Activated CD8-positive, alpha-beta T cell treated with anti-CD3 and anti-CD28 coated beads for 36 hours (primary cell): ENCODE data around the gene ACACA. TPM values are rescaled to one million over a fixed set of nuclear protein-coding genes. Genes with fewer than 3 reads are reported as not detected.
A peak's percentile ranks its signal among the peaks of the same experiment; 100 is the strongest.
"Not testable (repeated sequence)": the region's sequence is repeated elsewhere in the genome, so short reads cannot be mapped to it uniquely, and the experiment has no call there.

ENCODE experiments used
- ATAC-seq: fragments of 200-7000 bp; cut with Tn5 transposase; one replicate; pipeline ENCODE4 v1.10.0; 2021; ENCODE audit warnings: mild to moderate bottlenecking, moderate library complexity
- CTCF ChIA-PET: fragments of 350-600 bp; sonication (Branson Sonifier 250); formaldehyde crosslinking; loops from one replicate; lab custom pipeline; 2021; ENCODE audit warnings: antibody characterized with exemption; lab: Charles Lee
- POLR2A ChIA-PET: fragments of 350-600 bp; sonication (Branson Sonifier 250); formaldehyde crosslinking; loops from one replicate; lab custom pipeline; 2021; ENCODE audit warnings: antibody characterized with exemption; lab: Charles Lee
- DNase-seq: peaks from one replicate; pipeline ENCODE4 v3.0.0-alpha.2; 2020
- H3K27ac Mint-ChIP-seq: one replicate; pipeline ENCODE4 v1.8.0; 2021; ENCODE audit warnings: mild to moderate bottlenecking, mixed read lengths
- H3K27me3 Mint-ChIP-seq: one replicate; pipeline ENCODE4 v1.8.0; 2021; ENCODE audit warnings: mixed read lengths
- H3K36me3 Mint-ChIP-seq: one replicate; pipeline ENCODE4 v1.8.0; 2021; ENCODE audit warnings: low read depth, mixed read lengths
- H3K4me1 Mint-ChIP-seq: one replicate; pipeline ENCODE4 v1.8.0; 2021; ENCODE audit warnings: low read depth, mixed read lengths
- H3K4me3 Mint-ChIP-seq: one replicate; pipeline ENCODE4 v1.8.0; 2021; ENCODE audit warnings: mild to moderate bottlenecking, moderate library complexity, mixed read lengths
- H3K9me3 Mint-ChIP-seq: one replicate; pipeline ENCODE4 v1.8.0; 2021; ENCODE audit warnings: mixed read lengths
- intact Hi-C: fragments of 100-400 bp; cut with micrococcal nuclease; formaldehyde crosslinking; loops from one replicate; pipeline ENCODE4 v1.10.0; 2022
- total RNA-seq, 2 experiments: library from RNA; stranded (reverse); gene quantifications; one replicate each; pipeline ENCODE4 v1.2.3, GENCODE V29; 2021
- TF ChIP-seq, protein P1 (sequence below): fragments of 200-600 bp; IDR thresholded peaks from one replicate; pipeline ENCODE4 v1.8.0; 2022; ENCODE audit warnings: antibody characterized with exemption, mild to moderate bottlenecking

ACACA gene
- total RNA-seq, 2 experiments from 2014 or later, result 66.0 to 68.2 TPM

DNA sequence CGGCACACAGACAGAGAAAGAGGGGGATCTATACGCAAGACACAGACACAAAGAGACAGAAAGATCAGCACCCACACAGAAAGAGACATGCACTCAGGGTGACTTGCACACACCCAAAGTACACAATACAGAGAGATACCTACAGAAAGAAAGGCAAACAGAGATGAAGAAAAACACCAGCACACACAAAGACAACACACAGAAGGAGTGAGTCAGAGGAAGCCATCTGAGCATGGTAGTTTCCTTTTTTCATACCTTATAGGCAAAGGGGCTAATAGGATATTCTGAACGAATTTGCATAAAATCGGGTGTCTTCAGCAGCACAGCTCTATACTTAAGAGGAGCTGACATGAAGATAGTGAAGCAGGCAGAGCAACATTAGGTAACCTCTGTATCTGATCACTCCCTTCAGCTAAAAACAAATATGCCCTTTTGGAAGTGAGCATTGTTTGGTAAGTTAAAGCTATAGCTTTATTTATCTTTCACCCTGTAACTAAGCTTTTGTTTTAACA is 259.3 kb downstream of the ACACA start:
- no peaks in the 10 kb centered on the region for H3K9me3 Mint-ChIP-seq
- no peak overlapping the region for H3K27ac Mint-ChIP-seq
- no peaks in the 10 kb centered on the region for H3K27me3 Mint-ChIP-seq
- ChIA-PET POLR2A (no interaction called here), CTCF (no interaction called here)
- peaks cover 40% of the 10 kb centered on the region for H3K36me3 Mint-ChIP-seq
- peak; percentile 64 for ATAC-seq
- intact Hi-C loops, result no loop called here
- no peak overlapping the region for H3K4me3 Mint-ChIP-seq
- H3K4me1 Mint-ChIP-seq, result peaks cover 7% of the 10 kb centered on the region
- TF ChIP-seq, protein P1, sequence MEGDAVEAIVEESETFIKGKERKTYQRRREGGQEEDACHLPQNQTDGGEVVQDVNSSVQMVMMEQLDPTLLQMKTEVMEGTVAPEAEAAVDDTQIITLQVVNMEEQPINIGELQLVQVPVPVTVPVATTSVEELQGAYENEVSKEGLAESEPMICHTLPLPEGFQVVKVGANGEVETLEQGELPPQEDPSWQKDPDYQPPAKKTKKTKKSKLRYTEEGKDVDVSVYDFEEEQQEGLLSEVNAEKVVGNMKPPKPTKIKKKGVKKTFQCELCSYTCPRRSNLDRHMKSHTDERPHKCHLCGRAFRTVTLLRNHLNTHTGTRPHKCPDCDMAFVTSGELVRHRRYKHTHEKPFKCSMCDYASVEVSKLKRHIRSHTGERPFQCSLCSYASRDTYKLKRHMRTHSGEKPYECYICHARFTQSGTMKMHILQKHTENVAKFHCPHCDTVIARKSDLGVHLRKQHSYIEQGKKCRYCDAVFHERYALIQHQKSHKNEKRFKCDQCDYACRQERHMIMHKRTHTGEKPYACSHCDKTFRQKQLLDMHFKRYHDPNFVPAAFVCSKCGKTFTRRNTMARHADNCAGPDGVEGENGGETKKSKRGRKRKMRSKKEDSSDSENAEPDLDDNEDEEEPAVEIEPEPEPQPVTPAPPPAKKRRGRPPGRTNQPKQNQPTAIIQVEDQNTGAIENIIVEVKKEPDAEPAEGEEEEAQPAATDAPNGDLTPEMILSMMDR, result no peak
- no peak for DNase-seq

DNA sequence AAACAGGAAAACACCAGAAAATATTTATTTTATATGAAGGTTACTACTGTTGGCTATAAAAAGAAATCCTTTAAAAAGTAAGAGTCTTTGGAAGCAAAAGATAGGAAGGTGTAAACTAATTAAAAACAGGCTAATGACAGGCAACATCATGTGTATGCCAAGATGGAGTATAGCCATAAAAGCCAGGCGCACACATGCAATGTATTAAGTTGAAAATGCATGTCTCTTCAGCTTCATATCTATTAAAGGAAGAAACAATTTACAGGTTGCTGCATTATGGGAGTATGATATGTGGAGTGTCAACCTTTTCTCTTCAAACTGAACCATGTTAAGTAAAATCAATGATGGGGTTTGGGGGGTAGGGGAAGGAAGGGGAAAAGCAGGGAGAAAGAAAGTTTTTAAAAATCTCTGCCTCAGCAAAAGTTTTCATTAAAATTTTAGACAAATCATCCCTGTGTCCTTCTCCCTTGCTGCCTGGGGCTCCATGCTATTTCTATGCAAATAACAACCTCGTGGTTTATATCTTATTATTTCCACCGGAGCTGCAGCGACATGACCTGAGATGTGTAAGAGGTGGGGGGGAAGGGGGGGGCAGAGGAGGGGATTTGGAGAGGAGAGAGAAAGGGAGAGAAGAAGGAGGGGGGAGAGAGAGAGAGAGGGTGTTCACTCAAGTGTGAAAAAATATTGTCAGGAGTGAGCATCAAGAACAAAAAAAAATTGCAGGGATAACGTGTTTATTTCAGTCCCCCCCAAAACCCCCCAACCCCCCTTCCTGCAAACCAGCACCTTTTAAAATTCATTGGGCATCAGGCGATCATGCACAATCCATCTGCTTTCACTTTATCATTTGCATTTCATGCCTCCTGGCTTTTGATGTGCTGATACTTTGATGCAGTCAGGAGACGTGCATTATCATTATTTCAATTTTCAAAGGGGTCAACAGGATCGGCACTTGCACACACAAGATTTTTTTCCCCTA is 260.3 kb downstream of the ACACA start:
- Mint-ChIP-seq H3K27me3 (no peaks in the 10 kb centered on the region), H3K27ac (no peak overlapping the region), H3K36me3 (peaks cover 40% of the 10 kb centered on the region), H3K9me3 (no peaks in the 10 kb centered on the region), H3K4me3 (no peak overlapping the region), H3K4me1 (peaks cover 7% of the 10 kb centered on the region)
- CTCF ChIA-PET, result no interaction called here
- DNase-seq, result no peak
- no peak for ATAC-seq
- TF ChIP-seq, protein P1, result no peak
- intact Hi-C loops, result no loop called here
- POLR2A ChIA-PET, result interaction anchor here (0.8 to 1.1 kb wide), 2 partner anchors 14 to 29 kb away, joined by 3 read pairs; no protein-coding TSS in a partner anchor

DNA sequence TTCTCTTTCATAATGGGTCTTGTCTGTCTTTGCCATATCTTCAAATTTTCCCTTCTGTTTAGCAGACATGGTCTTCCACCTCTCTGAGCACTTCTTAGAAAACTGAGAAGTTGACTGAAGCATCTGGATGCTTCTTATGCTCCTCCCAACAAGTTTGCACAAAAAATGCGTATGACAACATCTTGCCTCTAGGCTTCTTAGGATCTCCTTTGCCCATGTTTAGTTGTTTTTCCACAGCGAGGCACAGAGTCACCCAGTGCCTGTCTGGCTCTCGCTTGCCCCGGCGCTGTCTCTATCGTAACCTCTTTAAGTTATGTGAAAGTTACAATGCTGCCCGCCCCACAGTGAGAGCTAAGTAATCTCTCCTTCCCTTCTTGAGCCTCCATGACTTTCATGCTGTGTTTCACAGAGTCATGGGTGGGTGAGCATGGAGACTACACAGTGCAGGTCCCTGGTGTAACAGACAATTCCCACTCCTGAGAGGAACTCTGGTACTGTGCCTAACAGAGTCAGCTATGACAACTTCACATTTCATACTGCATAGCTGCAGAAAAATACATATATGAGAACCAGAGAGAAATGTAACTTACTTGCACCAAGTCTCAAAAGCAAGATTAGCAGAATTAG is 262.4 kb downstream of the ACACA start:
- POLR2A ChIA-PET, result no interaction called here
- Mint-ChIP-seq H3K9me3 (no peaks in the 10 kb centered on the region), H3K36me3 (peaks cover 33% of the 10 kb centered on the region), H3K27me3 (no peaks in the 10 kb centered on the region), H3K4me1 (peaks cover 7% of the 10 kb centered on the region), H3K27ac (no peak overlapping the region), H3K4me3 (no peak overlapping the region)
- TF ChIP-seq, protein P1, result no peak
- CTCF ChIA-PET, result interaction anchor here (1.2 kb wide), 1 partner anchor 27 kb away, joined by 3 read pairs; no protein-coding TSS in a partner anchor
- intact Hi-C loops, result no loop called here
- no peak for ATAC-seq
- no peak for DNase-seq

DNA sequence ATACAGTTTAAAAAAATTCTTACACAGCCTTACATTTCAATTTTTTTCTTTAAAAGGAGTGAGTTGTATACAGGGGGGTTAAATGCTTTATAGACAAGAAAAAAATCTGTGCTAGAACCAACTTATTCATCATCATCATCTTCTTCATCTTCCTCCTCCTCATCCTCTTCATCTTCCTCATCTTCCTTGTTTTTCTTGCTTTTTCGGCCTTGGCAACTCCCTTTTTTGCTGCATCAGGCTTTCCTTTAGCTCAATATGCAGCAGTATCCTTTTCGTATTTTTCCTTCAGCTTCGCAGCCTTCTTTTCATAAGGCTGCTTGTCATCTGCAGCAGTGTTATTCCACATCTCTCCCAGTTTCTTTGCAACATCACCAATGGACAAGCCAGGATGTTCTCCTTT is 263.1 kb downstream of the ACACA start:
- H3K9me3 Mint-ChIP-seq, H3K27me3 Mint-ChIP-seq, DNase-seq, H3K4me1 Mint-ChIP-seq, H3K27ac Mint-ChIP-seq, H3K4me3 Mint-ChIP-seq, intact Hi-C loops, POLR2A ChIA-PET, ATAC-seq: not testable (repeated sequence)
- peaks cover 30% of the 10 kb centered on the region for H3K36me3 Mint-ChIP-seq
- CTCF ChIA-PET, result interaction anchor here (1.2 kb wide), 1 partner anchor 27 kb away, joined by 3 read pairs; no protein-coding TSS in a partner anchor

DNA sequence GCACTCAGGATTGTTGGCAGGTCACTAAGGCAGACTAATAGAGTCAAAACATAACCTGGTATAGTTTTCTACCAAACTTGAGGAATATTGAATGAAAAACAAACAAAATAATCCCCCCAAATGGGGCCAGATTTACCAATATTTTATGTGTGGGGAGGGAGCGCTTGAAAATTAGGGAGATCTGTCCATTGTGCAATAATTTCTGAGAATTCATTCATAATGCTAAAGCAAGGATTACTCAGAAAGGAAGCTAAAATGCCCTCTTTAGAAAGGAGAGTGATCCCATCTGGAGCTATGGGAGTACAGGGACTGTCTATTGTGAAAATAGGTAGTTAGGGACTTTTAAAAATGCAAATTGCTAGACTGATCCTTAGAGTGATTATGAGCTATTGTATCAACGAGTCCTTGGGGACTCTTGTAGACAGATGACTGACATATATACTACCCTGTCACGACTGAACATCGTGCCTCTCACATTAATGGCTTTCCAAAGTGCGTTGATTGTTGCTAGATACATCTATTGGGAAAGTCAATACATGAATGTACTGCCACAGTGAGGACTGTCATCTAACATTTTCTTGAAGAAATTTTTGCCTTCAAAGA is 264.2 kb downstream of the ACACA start:
- Mint-ChIP-seq H3K27ac (no peak overlapping the region), H3K36me3 (peaks cover 32% of the 10 kb centered on the region), H3K4me1 (peaks cover 7% of the 10 kb centered on the region), H3K4me3 (no peak overlapping the region), H3K9me3 (no peaks in the 10 kb centered on the region), H3K27me3 (no peaks in the 10 kb centered on the region)
- POLR2A ChIA-PET, result no interaction called here
- TF ChIP-seq, protein P1, result no peak
- no peak for DNase-seq
- ATAC-seq, result no peak
- CTCF ChIA-PET, result no interaction called here
- intact Hi-C loops, result no loop called here
